Measurements from ENCODE around the gene SOWAHA. TPM values are rescaled to one million over a fixed set of nuclear protein-coding genes. Genes with fewer than 3 reads are reported as not detected.

The SOWAHA gene
- 2.9 and 6.2 TPM in 2 replicates for polyA plus RNA-seq

GRCh38 chr5:132812781-132813598 lies at the start of gene SOWAHA:
TSS of gene SOWAHA (plus strand) at chr5:132813302. CDS start at chr5:132813622, 320 bp downstream.

GRCh38 chr5:132777209-132778069 lies 35.7 kb upstream of the SOWAHA start, which contains the start of gene SEPTIN8:
TSS of gene SEPTIN8 (minus strand) at chr5:132777239. CDS start at chr5:132777137, 102 bp downstream.

GRCh38 chr5:132830436-132831094 lies 17.5 kb downstream of the SOWAHA start, which contains the start of gene SHROOM1:
TSS of gene SHROOM1 (minus strand) at chr5:132830647. CDS start at chr5:132826140, 4,507 bp downstream.

Other genes with a start within 250 kb of the SOWAHA start
- gene IL13, start 155.1 kb upstream of the SOWAHA start, polyA plus RNA-seq: not detected in 2 replicates
- gene IL4, start 139.3 kb upstream of the SOWAHA start, polyA plus RNA-seq: 0.71 TPM in 1 of 2 replicates, not detected in the other
- gene KIF3A, start 75.8 kb upstream of the SOWAHA start, polyA plus RNA-seq: 146 and 152 TPM in 2 replicates
- 141 and 152 TPM in 2 replicates for gene CCNI2, start 65.9 kb upstream of the SOWAHA start, polyA plus RNA-seq
- gene SEPTIN8, start 36.1 kb upstream of the SOWAHA start, polyA plus RNA-seq: 46.5 and 48.3 TPM in 2 replicates
- 1.6 and 2.3 TPM in 2 replicates for gene SHROOM1, start 17.3 kb downstream of the SOWAHA start, polyA plus RNA-seq
- not detected in 2 replicates for gene GDF9, start 53.2 kb downstream of the SOWAHA start, polyA plus RNA-seq
- 1,974 and 2,272 TPM in 2 replicates for gene UQCRQ, start 53.3 kb downstream of the SOWAHA start, polyA plus RNA-seq
- 0.54 and 2.1 TPM in 2 replicates for gene LEAP2, start 60.4 kb downstream of the SOWAHA start, polyA plus RNA-seq
- gene AFF4, start 150.3 kb downstream of the SOWAHA start, polyA plus RNA-seq: 26.7 and 37.9 TPM in 2 replicates
- gene ZCCHC10, start 213.2 kb downstream of the SOWAHA start, polyA plus RNA-seq: 32.1 and 50.0 TPM in 2 replicates
- 142 and 176 TPM in 2 replicates for gene HSPA4, start 238.7 kb downstream of the SOWAHA start, polyA plus RNA-seq